ENCODE data around the gene TEPSIN.

Gene TEPSIN

DNA sequence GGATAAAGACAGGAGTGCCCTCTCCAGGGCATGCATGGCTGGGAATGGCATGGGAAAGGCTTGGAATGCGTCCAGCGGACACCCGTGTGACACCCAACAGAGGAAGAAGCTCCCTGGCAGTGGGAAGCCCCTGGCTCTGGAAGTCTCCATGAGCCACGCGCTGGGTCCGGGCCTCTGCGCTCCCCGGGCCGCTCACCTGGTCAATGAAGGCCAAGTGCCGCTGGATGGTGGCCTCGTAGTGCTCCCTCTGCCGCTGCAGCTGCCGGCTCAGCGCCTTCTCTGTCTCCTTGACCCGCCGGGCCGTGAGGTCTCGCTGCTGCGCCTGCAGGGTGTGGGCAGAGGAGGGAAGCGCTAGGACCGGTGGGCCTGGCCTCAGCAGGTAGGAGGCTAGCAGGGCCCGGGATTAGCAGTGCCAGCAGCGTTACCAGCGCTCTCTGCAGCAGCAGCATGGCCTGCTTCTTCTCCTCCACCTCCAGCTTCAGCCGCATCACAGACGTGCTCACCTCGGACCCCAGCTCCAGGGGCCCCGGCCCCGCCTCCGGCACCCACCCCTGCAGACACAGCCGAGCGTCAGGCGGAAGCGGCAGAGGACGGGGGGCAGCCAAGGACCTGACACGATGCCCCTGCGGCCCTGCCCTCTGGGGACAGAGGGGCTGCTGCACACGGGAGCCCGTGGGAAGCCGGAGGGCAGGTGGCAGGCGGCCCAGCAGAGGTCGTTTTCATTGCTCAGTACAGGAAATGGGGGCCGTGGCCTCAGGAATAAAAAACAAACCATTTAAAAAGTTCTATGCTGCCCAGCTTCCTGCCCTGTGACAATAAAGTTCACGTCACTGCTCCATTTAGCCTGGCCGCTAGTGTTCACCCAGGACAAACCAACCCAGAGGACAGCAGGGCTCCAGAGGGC lies 42.1 kb downstream of the TEPSIN start:
- Histone ChIP-seq H3K9me3 (ENCODE audit: control extremely low read depth in 1 of 5, control insufficient read depth in 4 of 5, insufficient read depth in 2 of 5, low read depth in 1 of 5, low read length in 4 of 5) (no peaks in the 10 kb centered on the region), H3K4me1 (ENCODE audit: control extremely low read depth in 1 of 4, control insufficient read depth in 4 of 4, insufficient read depth in 4 of 4, low read length in 3 of 4) (peaks cover 0 to 12% (median 4%) of the 10 kb centered on the region in 4 experiments), H3K4me3 (ENCODE audit: control insufficient read depth in 1 of 7, extremely low read depth in 1 of 7, insufficient read depth in 4 of 7, low read depth in 2 of 7, low read length in 6 of 7) (peak overlapping the region in 1 of 7 experiments; percentile 26), H3K27me3 (replicated peaks in 2 of 5; ENCODE audit: control insufficient read depth in 4 of 5, insufficient read depth in 5 of 5, low read length in 4 of 5) (no peaks in the 10 kb centered on the region), H3K27ac (ENCODE audit: insufficient read depth in 1 of 2, low read depth in 1 of 2, low read length in 2 of 2, poor library complexity in 1 of 2, severe bottlenecking in 2 of 2) (no peak overlapping the region), H3K36me3 (ENCODE audit: control insufficient read depth in 4 of 4, insufficient read depth in 4 of 4, low read length in 3 of 4) (peaks cover 2 to 57% (median 23%) of the 10 kb centered on the region in 4 experiments)
- WGBS (ENCODE audit: insufficient coverage), result 96% methylated on average over 45 of the region's 45 CpGs
- ChIA-PET POLR2A (no interaction called here), CTCF (interaction anchor here (1.6 to 8.2 kb wide), 2 partner anchors 10 to 55 kb away, joined by 5 to 60 read pairs; no protein-coding TSS in a partner anchor)
- DNase-seq, result peak in 1 of 3 donors; percentile 34

- WGBS (ENCODE audit: insufficient coverage), result 94% methylated on average over 13 of the region's 14 CpGs
- Histone ChIP-seq H3K27me3 (replicated peaks in 2 of 5; ENCODE audit: control insufficient read depth in 4 of 5, insufficient read depth in 5 of 5, low read length in 4 of 5) (no peaks in the 10 kb centered on the region), H3K4me1 (ENCODE audit: control extremely low read depth in 1 of 4, control insufficient read depth in 4 of 4, insufficient read depth in 4 of 4, low read length in 3 of 4) (peaks cover 0 to 10% (median 3%) of the 10 kb centered on the region in 4 experiments), H3K36me3 (ENCODE audit: control insufficient read depth in 4 of 4, insufficient read depth in 4 of 4, low read length in 3 of 4) (peaks cover 2 to 61% (median 26%) of the 10 kb centered on the region in 4 experiments), H3K4me3 (ENCODE audit: control insufficient read depth in 1 of 7, extremely low read depth in 1 of 7, insufficient read depth in 4 of 7, low read depth in 2 of 7, low read length in 6 of 7) (no peak overlapping the region), H3K9me3 (ENCODE audit: control extremely low read depth in 1 of 5, control insufficient read depth in 4 of 5, insufficient read depth in 2 of 5, low read depth in 1 of 5, low read length in 4 of 5) (no peaks in the 10 kb centered on the region), H3K27ac (ENCODE audit: insufficient read depth in 1 of 2, low read depth in 1 of 2, low read length in 2 of 2, poor library complexity in 1 of 2, severe bottlenecking in 2 of 2) (no peak overlapping the region)
- ChIA-PET CTCF (interaction anchor here (8.2 kb wide), 1 partner anchor 54 kb away, joined by 60 read pairs; no protein-coding TSS in a partner anchor), POLR2A (no interaction called here)
- DNase-seq, result no peak
Observed at GRCh38 chr17:81195941-81196495, 42.8 kb downstream of the TEPSIN start.

DNA sequence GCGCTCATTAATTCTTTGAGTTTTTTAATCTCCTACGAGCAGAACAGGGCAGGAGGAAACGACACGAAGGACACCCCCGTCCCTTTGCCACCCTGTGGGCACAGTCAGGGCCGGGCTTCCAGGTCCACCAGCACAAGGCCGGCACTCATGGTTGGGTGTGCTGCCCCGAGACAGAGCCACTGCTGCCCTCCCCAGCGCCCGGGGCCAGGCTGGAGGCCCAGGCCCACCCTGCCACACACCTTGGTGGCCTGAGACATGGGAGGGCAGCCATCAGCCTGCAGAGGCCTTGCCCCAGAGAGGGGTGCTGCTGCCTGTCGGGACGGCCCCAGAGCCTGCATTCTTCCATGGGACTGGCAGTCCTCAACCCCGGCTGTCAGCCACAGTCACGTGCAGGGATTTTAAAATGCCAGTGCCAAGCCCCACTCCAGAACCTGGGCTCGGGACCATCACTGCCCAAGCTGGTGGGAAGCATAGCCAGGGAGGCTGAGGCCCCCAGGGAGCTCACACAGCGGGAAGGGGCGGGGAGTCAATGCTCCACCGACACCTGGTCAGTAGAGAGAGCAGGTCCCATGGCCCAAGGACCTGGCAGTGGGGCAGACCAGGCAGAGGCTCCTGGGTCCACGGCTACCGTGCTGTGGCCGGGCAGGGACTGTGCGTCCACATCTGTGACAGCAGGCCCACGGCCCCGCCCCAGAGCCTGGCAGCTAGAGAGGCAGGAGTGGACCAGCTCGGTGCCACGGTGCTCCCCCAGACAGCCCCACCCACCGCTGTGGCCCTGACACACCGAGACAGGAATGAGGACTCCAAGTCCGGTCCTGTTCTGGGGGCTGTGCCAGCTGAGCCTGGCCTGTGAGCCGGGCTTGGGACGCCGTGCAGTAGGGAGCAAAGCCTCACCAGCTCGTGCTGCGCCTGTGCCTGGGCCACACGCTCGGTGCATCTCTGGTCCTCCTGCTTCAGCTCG lies 43.6 kb downstream of the TEPSIN start:
- H3K36me3 ChIP-seq (ENCODE audit: control insufficient read depth in 4 of 4, insufficient read depth in 4 of 4, low read length in 3 of 4), result peaks cover 2 to 68% (median 27%) of the 10 kb centered on the region in 4 experiments
- H3K27me3 ChIP-seq (replicated peaks in 2 of 5; ENCODE audit: control insufficient read depth in 4 of 5, insufficient read depth in 5 of 5, low read length in 4 of 5), result no peaks in the 10 kb centered on the region
- no peak overlapping the region for H3K4me3 ChIP-seq (ENCODE audit: control insufficient read depth in 1 of 7, extremely low read depth in 1 of 7, insufficient read depth in 4 of 7, low read depth in 2 of 7, low read length in 6 of 7)
- H3K9me3 ChIP-seq (ENCODE audit: control extremely low read depth in 1 of 5, control insufficient read depth in 4 of 5, insufficient read depth in 2 of 5, low read depth in 1 of 5, low read length in 4 of 5), result no peaks in the 10 kb centered on the region
- peaks cover 0 to 5% (median 0%) of the 10 kb centered on the region in 4 experiments for H3K4me1 ChIP-seq (ENCODE audit: control extremely low read depth in 1 of 4, control insufficient read depth in 4 of 4, insufficient read depth in 4 of 4, low read length in 3 of 4)
- POLR2A ChIA-PET, result no interaction called here
- DNase-seq, result no peak
- CTCF ChIA-PET, result no interaction called here
- H3K27ac ChIP-seq (ENCODE audit: insufficient read depth in 1 of 2, low read depth in 1 of 2, low read length in 2 of 2, poor library complexity in 1 of 2, severe bottlenecking in 2 of 2), result no peak overlapping the region
- 98% methylated on average over 33 of the region's 37 CpGs for WGBS (ENCODE audit: insufficient coverage)

GRCh38 chr17:81194225-81194760 lies 44.6 kb downstream of the TEPSIN start:
- Histone ChIP-seq H3K9me3 (ENCODE audit: control extremely low read depth in 1 of 5, control insufficient read depth in 4 of 5, insufficient read depth in 2 of 5, low read depth in 1 of 5, low read length in 4 of 5) (no peaks in the 10 kb centered on the region), H3K27me3 (replicated peaks in 2 of 5; ENCODE audit: control insufficient read depth in 4 of 5, insufficient read depth in 5 of 5, low read length in 4 of 5) (no peaks in the 10 kb centered on the region), H3K4me1 (ENCODE audit: control extremely low read depth in 1 of 4, control insufficient read depth in 4 of 4, insufficient read depth in 4 of 4, low read length in 3 of 4) (peaks cover 0 to 5% (median 0%) of the 10 kb centered on the region in 4 experiments), H3K36me3 (ENCODE audit: control insufficient read depth in 4 of 4, insufficient read depth in 4 of 4, low read length in 3 of 4) (peaks cover 2 to 70% (median 32%) of the 10 kb centered on the region in 4 experiments), H3K27ac (ENCODE audit: insufficient read depth in 1 of 2, low read depth in 1 of 2, low read length in 2 of 2, poor library complexity in 1 of 2, severe bottlenecking in 2 of 2) (no peak overlapping the region), H3K4me3 (ENCODE audit: control insufficient read depth in 1 of 7, extremely low read depth in 1 of 7, insufficient read depth in 4 of 7, low read depth in 2 of 7, low read length in 6 of 7) (no peak overlapping the region)
- no peak for DNase-seq
- ChIA-PET CTCF (no interaction called here), POLR2A (no interaction called here)
- WGBS (ENCODE audit: insufficient coverage), result 97% methylated on average over 21 of the region's 21 CpGs

GRCh38 chr17:81193470-81194224 lies 45.2 kb downstream of the TEPSIN start:
- WGBS (ENCODE audit: insufficient coverage), result 98% methylated on average over 36 of the region's 38 CpGs
- H3K4me3 ChIP-seq (ENCODE audit: control insufficient read depth in 1 of 7, extremely low read depth in 1 of 7, insufficient read depth in 4 of 7, low read depth in 2 of 7, low read length in 6 of 7), result no peak overlapping the region
- DNase-seq, result no peak
- POLR2A ChIA-PET, result no interaction called here
- H3K4me1 ChIP-seq (ENCODE audit: control extremely low read depth in 1 of 4, control insufficient read depth in 4 of 4, insufficient read depth in 4 of 4, low read length in 3 of 4), result peaks cover 0 to 5% (median 0%) of the 10 kb centered on the region in 4 experiments
- H3K27ac ChIP-seq (ENCODE audit: insufficient read depth in 1 of 2, low read depth in 1 of 2, low read length in 2 of 2, poor library complexity in 1 of 2, severe bottlenecking in 2 of 2), result no peak overlapping the region
- CTCF ChIA-PET, result no interaction called here
- no peaks in the 10 kb centered on the region for H3K27me3 ChIP-seq (replicated peaks in 2 of 5; ENCODE audit: control insufficient read depth in 4 of 5, insufficient read depth in 5 of 5, low read length in 4 of 5)
- H3K9me3 ChIP-seq (ENCODE audit: control extremely low read depth in 1 of 5, control insufficient read depth in 4 of 5, insufficient read depth in 2 of 5, low read depth in 1 of 5, low read length in 4 of 5), result no peaks in the 10 kb centered on the region
- peaks cover 2 to 69% (median 30%) of the 10 kb centered on the region in 4 experiments for H3K36me3 ChIP-seq (ENCODE audit: control insufficient read depth in 4 of 4, insufficient read depth in 4 of 4, low read length in 3 of 4)

- H3K27me3 ChIP-seq (replicated peaks in 2 of 5; ENCODE audit: control insufficient read depth in 4 of 5, insufficient read depth in 5 of 5, low read length in 4 of 5), result no peaks in the 10 kb centered on the region
- ChIA-PET POLR2A (interaction anchor here (0.5 kb wide), 1 partner anchor 18 kb away, joined by 4 read pairs; no protein-coding TSS in a partner anchor), CTCF (interaction anchor here (1.2 kb wide), 1 partner anchor 48 kb away, joined by 3 read pairs; no protein-coding TSS in a partner anchor)
- 93% methylated on average over 13 of the region's 17 CpGs for WGBS (ENCODE audit: insufficient coverage)
- peaks cover 2 to 65% (median 28%) of the 10 kb centered on the region in 4 experiments for H3K36me3 ChIP-seq (ENCODE audit: control insufficient read depth in 4 of 4, insufficient read depth in 4 of 4, low read length in 3 of 4)
- H3K9me3 ChIP-seq (ENCODE audit: control extremely low read depth in 1 of 5, control insufficient read depth in 4 of 5, insufficient read depth in 2 of 5, low read depth in 1 of 5, low read length in 4 of 5), result no peaks in the 10 kb centered on the region
- H3K27ac ChIP-seq (ENCODE audit: insufficient read depth in 1 of 2, low read depth in 1 of 2, low read length in 2 of 2, poor library complexity in 1 of 2, severe bottlenecking in 2 of 2), result no peak overlapping the region
- peaks cover 0 to 5% (median 0%) of the 10 kb centered on the region in 4 experiments for H3K4me1 ChIP-seq (ENCODE audit: control extremely low read depth in 1 of 4, control insufficient read depth in 4 of 4, insufficient read depth in 4 of 4, low read length in 3 of 4)
- no peak overlapping the region for H3K4me3 ChIP-seq (ENCODE audit: control insufficient read depth in 1 of 7, extremely low read depth in 1 of 7, insufficient read depth in 4 of 7, low read depth in 2 of 7, low read length in 6 of 7)
- DNase-seq, result no peak
Observed at GRCh38 chr17:81193051-81193410, 45.8 kb downstream of the TEPSIN start.
